Activated T-cell treated with anti-CD3 and anti-CD28 coated beads, Interleukin-2, amount 50 U/mL, for 1 hour (primary cell): ENCODE measurements around the gene CALCOCO2.

Experiments used
- DNase-seq: peaks from one replicate; pipeline ENCODE4 v3.0.0-alpha.2; 2020

CALCOCO2 gene

GRCh38 chr17:48873696-48874443 is 43.0 kb downstream of the CALCOCO2 start:
- no peak for DNase-seq

GRCh38 chr17:48878920-48879898 is 48.4 kb downstream of the CALCOCO2 start:
- peak; percentile 40 for DNase-seq

GRCh38 chr17:48882272-48882671 is 51.4 kb downstream of the CALCOCO2 start:
- no peak for DNase-seq

- no peak for DNase-seq
These were observed 52.3 kb downstream of the CALCOCO2 start for GRCh38 chr17:48883171-48883570.

GRCh38 chr17:48890086-48890485 is 59.3 kb downstream of the CALCOCO2 start:
- no peak for DNase-seq

GRCh38 chr17:48892940-48893645 is 62.3 kb downstream of the CALCOCO2 start:
- no peak for DNase-seq

- DNase-seq = no peak
These were observed 63.0 kb downstream of the CALCOCO2 start for GRCh38 chr17:48893646-48894508.

- DNase-seq = no peak
These were observed 64.1 kb downstream of the CALCOCO2 start for GRCh38 chr17:48894886-48895285.

GRCh38 chr17:48901241-48901640 is 70.4 kb downstream of the CALCOCO2 start:
- no peak for DNase-seq

- no peak for DNase-seq
These were observed 72.6 kb downstream of the CALCOCO2 start for GRCh38 chr17:48903401-48903800.

- DNase-seq = no peak
These were observed 73.6 kb downstream of the CALCOCO2 start for GRCh38 chr17:48904428-48904827.

- DNase-seq = no peak
These were observed 75.2 kb downstream of the CALCOCO2 start for GRCh38 chr17:48905987-48906515.

GRCh38 chr17:48907713-48908046 is 76.8 kb downstream of the CALCOCO2 start:
- no peak for DNase-seq

GRCh38 chr17:48908047-48908843 is 77.4 kb downstream of the CALCOCO2 start, which contains the start of gene UBE2Z:
Gene UBE2Z, plus strand, starts transcription at chr17:48908407. Its CDS starts 97 bp downstream, at chr17:48908504.
- peak; percentile 93 for DNase-seq

GRCh38 chr17:48908853-48909394 is 78.1 kb downstream of the CALCOCO2 start:
- peak; percentile 85 for DNase-seq

GRCh38 chr17:48909783-48910182 is 78.9 kb downstream of the CALCOCO2 start:
- no peak for DNase-seq

- DNase-seq = no peak
These were observed 79.5 kb downstream of the CALCOCO2 start for GRCh38 chr17:48910370-48910769.

GRCh38 chr17:48912476-48912875 is 81.6 kb downstream of the CALCOCO2 start:
- DNase-seq = no peak
